ENCODE results near the gene SCRN3.
"Not testable (repeated sequence)": the region's sequence is repeated elsewhere in the genome, so short reads cannot be mapped to it uniquely, and the experiment has no call there.

SCRN3 gene

DNA sequence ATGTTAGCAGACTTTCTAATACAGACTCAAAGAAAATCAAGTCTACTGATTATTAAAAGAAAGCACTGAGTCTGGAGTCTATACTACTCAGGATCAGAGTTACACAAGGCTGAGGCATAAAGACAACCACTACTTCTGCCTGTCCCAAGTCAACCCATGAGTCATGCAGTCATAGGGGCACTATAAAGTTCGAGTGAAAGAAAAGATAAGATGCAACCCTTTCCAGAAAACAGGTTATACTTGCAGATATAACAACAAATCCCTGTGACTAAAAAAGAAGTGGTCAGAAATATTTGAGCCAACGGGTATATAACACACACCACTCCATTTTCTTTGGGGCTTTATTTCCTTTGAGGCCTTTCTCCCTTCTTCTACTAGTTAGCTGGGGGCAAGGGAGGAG, 18.6 kb upstream of the SCRN3 start:
- Histone ChIP-seq H3K9ac (ENCODE audit: low read length) (no peak overlapping the region), H3K36me3 (ENCODE audit: control insufficient read depth, insufficient read depth, low read length, severe bottlenecking) (peaks cover 84% of the 10 kb centered on the region), H3K4me1 (ENCODE audit: control insufficient read depth, insufficient read depth, low read length) (peaks cover 3% of the 10 kb centered on the region), H3K4me3 (ENCODE audit: low read length) (no peak overlapping the region), H3K9me3 (ENCODE audit: control insufficient read depth, low read length) (no peaks in the 10 kb centered on the region), H3K27me3 (replicated peaks; ENCODE audit: control insufficient read depth, insufficient read depth, low read length) (no peaks in the 10 kb centered on the region)
- DNase-seq (ENCODE audit: low read depth) = no peak

DNA sequence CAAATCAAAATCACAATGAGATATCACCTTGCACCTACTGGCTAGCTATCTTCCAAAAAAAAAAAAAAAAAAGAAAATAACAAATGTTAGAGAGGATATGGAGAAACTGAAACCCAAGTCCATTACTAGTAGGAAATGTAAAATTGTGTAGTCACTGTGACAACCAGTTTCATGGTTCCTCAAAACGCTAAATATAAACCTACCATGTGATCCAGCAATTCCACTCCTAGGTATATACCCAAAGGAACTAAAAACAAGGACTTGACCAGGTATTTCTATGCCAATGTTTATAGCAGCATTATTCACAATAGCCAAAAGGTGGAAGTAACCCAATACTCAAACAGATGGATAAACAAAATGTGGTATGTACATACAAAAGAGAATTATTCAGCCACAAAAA, 11.7 kb upstream of the SCRN3 start:
- no peaks in the 10 kb centered on the region for H3K9me3 ChIP-seq (ENCODE audit: control insufficient read depth, low read length)
- no peaks in the 10 kb centered on the region for H3K27me3 ChIP-seq (replicated peaks; ENCODE audit: control insufficient read depth, insufficient read depth, low read length)
- H3K4me1 ChIP-seq (ENCODE audit: control insufficient read depth, insufficient read depth, low read length) = no peaks in the 10 kb centered on the region
- no peak overlapping the region for H3K4me3 ChIP-seq (ENCODE audit: low read length)
- no peak for DNase-seq (ENCODE audit: low read depth)
- H3K9ac ChIP-seq (ENCODE audit: low read length) = no peak overlapping the region
- peaks cover 71% of the 10 kb centered on the region for H3K36me3 ChIP-seq (ENCODE audit: control insufficient read depth, insufficient read depth, low read length, severe bottlenecking)

DNA sequence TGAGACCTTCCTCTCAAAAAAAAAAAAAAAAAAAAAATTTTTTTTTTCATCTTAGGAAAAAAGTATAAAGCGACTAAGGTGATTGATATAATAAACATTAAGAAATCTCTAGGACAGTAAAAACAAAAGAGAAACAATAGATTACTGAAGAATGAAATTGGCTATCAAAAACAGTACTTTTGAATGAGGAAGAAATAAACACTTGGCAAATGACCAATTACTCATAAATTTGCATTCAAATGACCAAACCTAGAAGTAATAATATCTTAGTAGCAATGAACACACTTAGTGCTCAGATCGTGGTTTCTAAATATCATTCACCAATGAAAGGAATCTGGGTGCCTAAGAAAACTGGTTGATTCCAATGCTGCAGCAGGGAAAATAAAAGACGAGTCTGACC, 10.3 kb upstream of the SCRN3 start:
- H3K27me3 ChIP-seq (replicated peaks; ENCODE audit: control insufficient read depth, insufficient read depth, low read length) = no peaks in the 10 kb centered on the region
- H3K4me3 ChIP-seq (ENCODE audit: low read length) = no peak overlapping the region
- H3K36me3 ChIP-seq (ENCODE audit: control insufficient read depth, insufficient read depth, low read length, severe bottlenecking) = peaks cover 67% of the 10 kb centered on the region
- no peaks in the 10 kb centered on the region for H3K9me3 ChIP-seq (ENCODE audit: control insufficient read depth, low read length)
- H3K4me1 ChIP-seq (ENCODE audit: control insufficient read depth, insufficient read depth, low read length) = no peaks in the 10 kb centered on the region
- no peak for DNase-seq (ENCODE audit: low read depth)
- H3K9ac ChIP-seq (ENCODE audit: low read length) = no peak overlapping the region

DNA sequence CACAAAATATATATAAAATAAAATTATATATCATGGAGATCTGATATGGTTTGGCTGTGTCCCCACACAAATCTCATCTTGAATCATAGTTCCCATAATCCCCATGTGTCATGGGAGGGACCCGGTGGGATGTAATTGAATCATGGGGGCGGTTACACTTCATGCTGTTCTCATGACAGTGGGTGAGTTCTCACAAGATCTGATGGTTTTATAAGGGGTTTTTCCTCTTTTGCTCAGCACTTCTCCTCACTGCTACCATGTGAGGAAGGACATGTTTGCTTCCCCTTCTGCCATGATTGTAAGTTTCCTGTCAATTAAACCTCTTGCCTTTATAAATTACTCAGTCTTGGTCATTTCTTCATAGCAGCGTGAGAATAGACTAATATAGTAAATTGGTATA, 6.8 kb upstream of the SCRN3 start:
- H3K36me3 ChIP-seq (ENCODE audit: control insufficient read depth, insufficient read depth, low read length, severe bottlenecking) = peaks cover 50% of the 10 kb centered on the region
- peaks cover 15% of the 10 kb centered on the region for H3K4me1 ChIP-seq (ENCODE audit: control insufficient read depth, insufficient read depth, low read length)
- H3K9ac ChIP-seq (ENCODE audit: low read length); DNase-seq (ENCODE audit: low read depth); H3K4me3 ChIP-seq (ENCODE audit: low read length); H3K27me3 ChIP-seq (replicated peaks; ENCODE audit: control insufficient read depth, insufficient read depth, low read length); H3K9me3 ChIP-seq (ENCODE audit: control insufficient read depth, low read length): not testable (repeated sequence)

DNA sequence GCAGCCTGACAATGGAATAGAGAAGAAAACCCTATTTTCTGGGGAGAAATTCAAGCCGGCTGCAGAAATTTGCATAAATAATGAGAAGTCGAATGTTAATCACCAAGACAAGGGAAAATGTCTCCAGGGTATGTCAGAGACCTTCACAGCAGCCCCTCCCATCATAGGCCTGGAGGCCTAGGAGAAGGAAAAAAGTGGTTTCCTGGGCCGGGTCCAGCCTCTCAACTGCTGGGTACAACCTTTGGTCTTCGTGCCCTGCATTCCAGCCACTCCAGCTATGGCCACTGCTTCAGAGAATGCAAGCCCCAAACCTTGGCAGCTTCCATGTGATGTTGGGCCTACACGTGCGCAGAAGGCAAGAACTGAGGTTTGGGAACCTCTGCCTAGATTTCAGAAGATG, 6.0 kb upstream of the SCRN3 start:
- H3K9ac ChIP-seq (ENCODE audit: low read length) = no peak overlapping the region
- DNase-seq (ENCODE audit: low read depth) = no peak
- H3K4me1 ChIP-seq (ENCODE audit: control insufficient read depth, insufficient read depth, low read length) = peaks cover 24% of the 10 kb centered on the region
- no peak overlapping the region for H3K4me3 ChIP-seq (ENCODE audit: low read length)
- no peaks in the 10 kb centered on the region for H3K9me3 ChIP-seq (ENCODE audit: control insufficient read depth, low read length)
- H3K36me3 ChIP-seq (ENCODE audit: control insufficient read depth, insufficient read depth, low read length, severe bottlenecking) = peaks cover 46% of the 10 kb centered on the region
- no peaks in the 10 kb centered on the region for H3K27me3 ChIP-seq (replicated peaks; ENCODE audit: control insufficient read depth, insufficient read depth, low read length)

DNA sequence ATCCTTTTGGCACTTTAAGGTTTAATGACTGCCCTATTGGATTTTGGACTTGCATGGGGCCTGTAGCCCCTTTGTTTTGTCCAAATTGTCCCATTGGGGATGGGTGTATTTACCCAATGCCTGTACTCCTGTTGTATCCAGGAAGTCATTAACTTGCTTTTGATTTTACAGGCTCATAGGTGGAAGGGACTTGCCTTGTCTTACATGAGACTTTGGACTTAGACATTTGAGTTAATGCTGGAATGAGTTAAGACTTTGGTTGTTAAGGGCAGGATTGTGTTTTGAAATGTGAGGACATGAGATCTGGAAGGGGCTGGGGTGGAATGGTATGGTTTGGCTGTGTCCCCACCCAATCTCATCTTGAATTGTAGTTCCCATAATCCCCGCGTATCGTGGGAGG, 5.2 kb upstream of the SCRN3 start:
- Histone ChIP-seq H3K36me3 (ENCODE audit: control insufficient read depth, insufficient read depth, low read length, severe bottlenecking) (peaks cover 38% of the 10 kb centered on the region), H3K4me1 (ENCODE audit: control insufficient read depth, insufficient read depth, low read length) (peaks cover 27% of the 10 kb centered on the region)
- not testable (repeated sequence) for H3K27me3 ChIP-seq (replicated peaks; ENCODE audit: control insufficient read depth, insufficient read depth, low read length); DNase-seq (ENCODE audit: low read depth); H3K9ac ChIP-seq (ENCODE audit: low read length); H3K4me3 ChIP-seq (ENCODE audit: low read length); H3K9me3 ChIP-seq (ENCODE audit: control insufficient read depth, low read length)

DNA sequence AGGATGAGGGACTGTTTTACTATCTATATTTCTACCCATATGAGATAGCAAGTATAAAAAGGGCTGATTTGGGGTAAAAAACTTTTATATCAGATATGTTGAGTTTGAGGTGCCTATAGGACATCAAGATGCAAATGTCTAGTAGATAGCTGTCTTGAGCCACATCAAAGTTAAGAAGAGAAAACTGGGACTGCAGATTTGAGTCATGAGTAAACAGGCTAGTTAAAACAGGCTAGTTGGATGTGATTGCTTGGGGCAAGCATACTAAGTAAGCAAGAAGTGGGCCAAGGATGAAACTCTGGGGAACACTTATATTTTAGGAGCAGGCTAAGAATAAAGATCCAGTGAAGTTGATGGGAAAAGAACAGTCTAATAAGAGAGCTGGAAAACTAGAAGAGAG, 2.8 kb upstream of the SCRN3 start:
- H3K9ac ChIP-seq (ENCODE audit: low read length) = no peak overlapping the region
- no peaks in the 10 kb centered on the region for H3K9me3 ChIP-seq (ENCODE audit: control insufficient read depth, low read length)
- DNase-seq (ENCODE audit: low read depth) = peak; percentile 2
- H3K36me3 ChIP-seq (ENCODE audit: control insufficient read depth, insufficient read depth, low read length, severe bottlenecking) = peaks cover 15% of the 10 kb centered on the region
- peaks cover 31% of the 10 kb centered on the region for H3K4me1 ChIP-seq (ENCODE audit: control insufficient read depth, insufficient read depth, low read length)
- no peak overlapping the region for H3K4me3 ChIP-seq (ENCODE audit: low read length)
- H3K27me3 ChIP-seq (replicated peaks; ENCODE audit: control insufficient read depth, insufficient read depth, low read length) = no peaks in the 10 kb centered on the region

DNA sequence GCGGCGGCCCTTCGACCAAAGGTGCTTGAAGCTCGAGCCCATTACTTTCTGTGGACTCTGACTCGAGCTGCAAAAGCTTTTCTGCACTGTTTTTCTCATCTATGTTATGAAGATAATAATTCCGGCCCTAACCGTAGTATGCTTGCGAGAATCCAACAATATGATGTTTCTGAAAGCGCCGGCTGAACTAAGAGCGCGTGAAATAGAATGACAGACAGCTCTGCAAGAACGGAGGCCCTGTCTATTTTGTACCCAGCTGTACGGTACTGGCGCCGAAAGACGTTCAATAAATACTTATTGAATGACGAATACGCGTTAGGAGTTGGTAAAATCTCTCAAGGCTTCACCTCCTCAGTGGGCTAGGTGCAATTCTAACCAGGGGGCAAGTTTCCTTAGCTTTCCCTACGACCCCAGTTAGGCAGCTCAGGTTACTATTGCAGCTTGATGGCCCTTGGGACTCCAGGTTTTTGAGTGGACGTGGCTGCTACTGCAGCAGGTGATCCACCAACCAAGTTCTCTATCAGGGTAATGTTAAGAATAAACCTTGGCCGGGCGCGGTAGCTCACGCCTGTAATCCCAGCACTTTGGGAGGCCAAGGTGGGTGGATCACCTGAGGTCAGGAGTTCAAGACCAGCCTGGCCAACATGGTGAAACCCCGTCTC, 570 bp downstream of the SCRN3 start:
- no peaks in the 10 kb centered on the region for H3K9me3 ChIP-seq (ENCODE audit: control insufficient read depth, low read length)
- H3K27me3 ChIP-seq (replicated peaks; ENCODE audit: control insufficient read depth, insufficient read depth, low read length) = no peaks in the 10 kb centered on the region
- no peak for DNase-seq (ENCODE audit: low read depth)
- peaks cover 31% of the 10 kb centered on the region for H3K4me1 ChIP-seq (ENCODE audit: control insufficient read depth, insufficient read depth, low read length)
- peak overlapping the region; percentile 99 for H3K4me3 ChIP-seq (ENCODE audit: low read length)
- peaks cover 2% of the 10 kb centered on the region for H3K36me3 ChIP-seq (ENCODE audit: control insufficient read depth, insufficient read depth, low read length, severe bottlenecking)
- H3K9ac ChIP-seq (ENCODE audit: low read length) = peak overlapping the region; percentile 95

DNA sequence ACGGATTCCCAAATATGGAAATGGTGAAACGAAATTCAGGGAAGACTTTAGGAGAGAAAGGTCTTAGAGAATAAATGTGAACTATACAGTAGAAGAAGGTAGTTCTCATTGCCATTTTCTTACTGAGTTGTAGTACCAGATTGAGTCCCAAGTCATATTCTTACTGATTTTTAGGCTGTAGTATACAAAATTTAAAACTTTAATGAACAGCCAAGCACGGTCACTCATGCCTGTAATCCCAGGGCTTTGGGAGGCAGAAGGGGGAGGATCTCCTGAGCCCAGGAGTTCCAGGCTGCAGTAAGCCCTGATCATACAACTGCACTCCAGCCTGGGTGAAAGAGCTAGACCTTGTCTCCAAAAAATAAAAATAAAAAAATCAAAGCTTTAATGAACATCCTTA, 2.2 kb downstream of the SCRN3 start:
- no peak for DNase-seq (ENCODE audit: low read depth)
- Histone ChIP-seq H3K9ac (ENCODE audit: low read length) (no peak overlapping the region), H3K4me3 (ENCODE audit: low read length) (no peak overlapping the region), H3K27me3 (replicated peaks; ENCODE audit: control insufficient read depth, insufficient read depth, low read length) (no peaks in the 10 kb centered on the region), H3K9me3 (ENCODE audit: control insufficient read depth, low read length) (no peaks in the 10 kb centered on the region), H3K36me3 (ENCODE audit: control insufficient read depth, insufficient read depth, low read length, severe bottlenecking) (peaks cover 17% of the 10 kb centered on the region), H3K4me1 (ENCODE audit: control insufficient read depth, insufficient read depth, low read length) (peaks cover 25% of the 10 kb centered on the region)

DNA sequence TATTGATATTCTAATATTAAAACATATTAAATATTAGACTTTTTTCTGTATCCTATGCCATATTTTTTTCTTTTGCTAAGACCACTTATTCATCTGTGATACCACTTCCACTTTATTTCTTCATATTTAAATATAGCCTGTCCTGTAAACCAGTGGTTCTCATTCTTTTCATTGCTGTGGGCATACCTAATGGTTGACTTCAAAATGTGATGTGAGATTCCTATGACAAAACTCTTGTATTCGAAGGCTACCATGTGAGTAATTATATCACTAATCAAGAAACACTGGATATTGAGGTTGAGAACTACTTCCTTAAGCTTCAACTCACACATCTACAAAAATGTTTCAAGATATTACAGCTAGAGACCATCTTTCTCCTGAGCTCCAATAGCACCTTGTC, 3.6 kb downstream of the SCRN3 start:
- peak; percentile 4 for DNase-seq (ENCODE audit: low read depth)
- peaks cover 11% of the 10 kb centered on the region for H3K4me1 ChIP-seq (ENCODE audit: control insufficient read depth, insufficient read depth, low read length)
- no peaks in the 10 kb centered on the region for H3K27me3 ChIP-seq (replicated peaks; ENCODE audit: control insufficient read depth, insufficient read depth, low read length)
- no peak overlapping the region for H3K4me3 ChIP-seq (ENCODE audit: low read length)
- H3K9me3 ChIP-seq (ENCODE audit: control insufficient read depth, low read length) = no peaks in the 10 kb centered on the region
- H3K9ac ChIP-seq (ENCODE audit: low read length) = no peak overlapping the region
- peaks cover 31% of the 10 kb centered on the region for H3K36me3 ChIP-seq (ENCODE audit: control insufficient read depth, insufficient read depth, low read length, severe bottlenecking)

DNA sequence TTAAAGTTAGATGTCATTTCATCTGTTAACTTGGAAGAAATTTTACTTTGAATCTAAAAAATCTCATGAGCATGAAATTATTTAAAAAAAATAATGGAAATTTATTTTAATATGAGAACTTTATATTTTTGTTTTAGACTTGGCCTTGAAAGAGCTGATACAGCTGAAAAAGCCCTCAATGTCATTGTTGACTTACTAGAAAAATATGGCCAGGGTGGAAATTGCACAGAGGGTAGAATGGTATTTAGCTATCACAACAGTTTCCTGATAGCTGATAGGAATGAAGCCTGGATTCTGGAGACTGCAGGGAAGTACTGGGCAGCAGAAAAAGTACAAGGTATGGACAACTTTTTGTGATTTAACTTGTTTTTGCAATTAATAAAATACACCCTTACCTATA, 5.3 kb downstream of the SCRN3 start:
- Histone ChIP-seq H3K36me3 (ENCODE audit: control insufficient read depth, insufficient read depth, low read length, severe bottlenecking) (peaks cover 31% of the 10 kb centered on the region), H3K4me3 (ENCODE audit: low read length) (no peak overlapping the region), H3K9me3 (ENCODE audit: control insufficient read depth, low read length) (no peaks in the 10 kb centered on the region), H3K4me1 (ENCODE audit: control insufficient read depth, insufficient read depth, low read length) (peaks cover 4% of the 10 kb centered on the region), H3K27me3 (replicated peaks; ENCODE audit: control insufficient read depth, insufficient read depth, low read length) (no peaks in the 10 kb centered on the region), H3K9ac (ENCODE audit: low read length) (no peak overlapping the region)
- no peak for DNase-seq (ENCODE audit: low read depth)

DNA sequence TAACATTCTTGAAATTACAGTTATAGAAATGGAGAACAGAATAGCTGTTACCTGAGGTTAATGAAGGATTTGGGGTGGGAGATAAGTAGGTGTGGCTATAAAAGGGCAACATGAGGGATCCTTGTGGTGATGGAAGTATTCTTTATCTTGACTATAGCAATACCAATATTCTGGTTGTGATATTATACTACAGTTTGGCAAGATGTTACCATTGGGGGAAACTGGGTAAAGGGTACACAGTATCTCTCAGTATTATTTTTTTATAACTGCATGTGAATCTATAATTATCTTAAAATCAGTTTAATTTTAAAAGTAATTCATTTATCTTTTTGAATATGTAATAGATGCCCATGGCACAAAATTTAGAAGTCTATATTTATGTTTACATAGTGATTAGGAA, 8.1 kb downstream of the SCRN3 start:
- Histone ChIP-seq H3K4me3 (ENCODE audit: low read length) (no peak overlapping the region), H3K9me3 (ENCODE audit: control insufficient read depth, low read length) (no peaks in the 10 kb centered on the region), H3K36me3 (ENCODE audit: control insufficient read depth, insufficient read depth, low read length, severe bottlenecking) (peaks cover 31% of the 10 kb centered on the region), H3K27me3 (replicated peaks; ENCODE audit: control insufficient read depth, insufficient read depth, low read length) (no peaks in the 10 kb centered on the region), H3K4me1 (ENCODE audit: control insufficient read depth, insufficient read depth, low read length) (no peaks in the 10 kb centered on the region), H3K9ac (ENCODE audit: low read length) (no peak overlapping the region)
- no peak for DNase-seq (ENCODE audit: low read depth)

Data from adipocyte (in vitro differentiated cells).